Right renal pelvis (tissue), 4 donors: Measurements from ENCODE around the gene ZBTB40. TPM values are rescaled to one million over a fixed set of nuclear protein-coding genes. Genes with fewer than 3 reads are reported as not detected.

ENCODE experiments used
- DNase-seq, 4 donors: peaks; one replicate each; pipeline ENCODE4 v3.0.0-alpha.2; 2013; ENCODE audit warnings: low read depth in 4 of 4, low spot score in 3 of 4, missing footprints in 1 of 4
- polyA plus RNA-seq, 4 donors: library from polyadenylated mRNA; unstranded; fragments of 120-200 nt; gene quantifications; one replicate each; pipeline ENCODE4 v1.2.1, GENCODE V29; 2013; ENCODE audit not compliant: insufficient read length in 4 of 4

The ZBTB40 gene
- polyA plus RNA-seq, 4 donors = 17.2 to 21.5 (median 20.4) TPM

DNA sequence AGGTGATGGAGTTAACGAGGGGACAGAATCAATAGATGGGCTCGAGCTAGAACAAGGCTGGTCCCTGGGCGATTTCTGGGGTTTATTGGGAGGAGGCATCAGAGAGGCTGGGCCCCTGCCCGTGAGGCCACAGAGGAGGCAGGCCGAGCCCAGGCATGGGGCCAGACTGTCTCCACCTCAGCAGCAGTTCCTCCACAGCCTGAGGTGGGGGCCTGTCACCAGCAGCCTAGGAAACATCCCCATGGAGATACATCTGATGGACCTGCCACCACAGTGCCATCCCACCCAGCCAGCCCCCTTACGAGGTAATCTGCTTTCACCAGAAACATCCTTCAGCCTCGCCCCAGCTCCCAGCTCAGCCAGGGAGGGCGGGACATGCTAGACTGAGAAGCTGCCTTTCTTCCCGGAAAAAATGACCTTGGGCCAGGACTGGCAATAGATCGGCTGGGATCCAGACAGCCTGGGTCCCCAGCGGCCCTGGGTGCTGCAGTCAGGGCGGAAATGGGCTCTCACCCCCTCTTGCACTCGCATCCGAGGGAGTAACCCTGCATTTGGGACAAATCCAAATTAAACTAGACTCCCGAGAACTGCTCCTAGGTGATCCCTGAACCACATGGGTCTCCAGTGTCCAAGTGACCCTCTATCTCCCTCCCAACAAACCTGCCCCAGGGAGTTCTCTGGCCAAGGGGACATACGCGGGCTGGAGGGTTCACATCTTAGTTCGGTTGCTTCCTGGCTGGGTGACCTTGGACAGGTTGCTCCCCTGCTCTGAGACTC lies 101.6 kb downstream of the ZBTB40 start:
- DNase-seq = no peak

DNA sequence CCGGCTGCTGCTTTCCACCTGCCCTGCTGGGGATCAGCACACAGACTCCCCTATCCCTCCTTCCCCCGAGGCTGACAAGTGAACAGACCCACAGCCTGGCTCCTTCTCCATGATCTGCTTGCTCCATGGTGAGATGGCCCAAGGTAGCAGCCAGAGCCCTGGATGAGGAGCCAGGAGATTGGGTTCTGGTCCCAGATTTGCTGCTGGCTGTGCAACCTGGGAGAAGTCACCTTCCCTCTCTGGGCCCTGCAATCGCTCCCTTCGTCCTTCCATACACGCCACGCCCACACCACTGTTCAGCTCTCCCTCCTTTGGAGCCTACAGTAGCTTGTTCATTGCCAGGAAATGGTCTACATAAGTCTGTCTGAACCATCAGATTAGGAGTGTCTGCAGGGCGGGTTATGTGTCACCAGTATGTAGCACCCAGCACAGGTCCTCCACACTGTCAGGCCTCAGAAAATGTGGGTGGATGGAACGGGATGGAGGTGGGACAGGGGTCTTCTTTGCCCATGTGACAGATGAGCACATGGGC lies 102.4 kb downstream of the ZBTB40 start:
- DNase-seq = no peak

DNA sequence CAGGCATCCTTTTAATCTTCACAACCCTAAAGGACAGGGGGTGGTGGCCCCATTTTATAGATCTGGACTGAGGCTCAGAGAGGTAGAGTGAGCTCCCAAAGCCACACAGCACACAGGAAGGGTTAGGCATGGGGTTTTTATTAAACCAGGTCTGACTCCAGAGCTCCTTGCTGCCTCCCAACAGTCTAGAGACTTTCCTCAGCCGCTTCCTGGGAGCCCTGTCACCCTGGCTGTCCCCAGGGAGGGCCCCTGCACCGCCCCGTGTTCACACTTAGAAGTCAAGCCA lies 103.7 kb downstream of the ZBTB40 start:
- DNase-seq = no peak

DNA sequence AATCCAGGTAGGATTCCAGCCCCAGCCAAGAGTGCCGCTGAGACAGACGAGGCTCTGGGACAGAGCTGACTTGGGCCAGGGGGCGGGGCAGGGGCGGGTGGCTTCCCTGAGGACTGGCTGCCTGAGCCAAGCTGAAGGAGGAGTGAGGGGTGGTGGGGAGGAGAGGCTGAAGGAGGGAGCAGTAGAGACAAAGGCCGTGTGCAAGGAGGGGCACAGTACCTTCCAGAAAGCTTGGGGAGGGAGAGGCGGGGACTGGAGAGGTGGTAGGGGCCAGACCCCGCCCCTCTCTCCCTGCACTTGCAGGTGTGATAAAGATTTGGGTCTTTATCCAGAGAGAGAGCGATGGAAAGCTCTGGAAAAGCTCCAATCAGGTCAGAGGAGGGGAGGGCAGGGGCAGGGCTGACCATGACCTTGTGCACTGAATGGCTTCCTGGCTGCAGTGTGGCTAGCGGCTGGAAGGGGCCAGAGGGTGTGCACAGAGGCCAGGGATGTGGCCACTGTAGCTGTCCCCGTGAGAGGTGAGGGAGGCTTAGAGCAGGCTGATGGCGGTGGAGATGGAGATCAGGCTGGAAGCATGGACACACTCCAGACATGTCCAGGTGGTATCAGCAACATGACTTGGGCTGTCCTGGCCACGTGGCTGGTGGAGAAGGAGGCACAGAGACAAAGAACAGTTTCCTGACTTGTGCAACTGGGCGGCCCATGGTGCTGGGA lies 104.9 kb downstream of the ZBTB40 start:
- DNase-seq = no peak

DNA sequence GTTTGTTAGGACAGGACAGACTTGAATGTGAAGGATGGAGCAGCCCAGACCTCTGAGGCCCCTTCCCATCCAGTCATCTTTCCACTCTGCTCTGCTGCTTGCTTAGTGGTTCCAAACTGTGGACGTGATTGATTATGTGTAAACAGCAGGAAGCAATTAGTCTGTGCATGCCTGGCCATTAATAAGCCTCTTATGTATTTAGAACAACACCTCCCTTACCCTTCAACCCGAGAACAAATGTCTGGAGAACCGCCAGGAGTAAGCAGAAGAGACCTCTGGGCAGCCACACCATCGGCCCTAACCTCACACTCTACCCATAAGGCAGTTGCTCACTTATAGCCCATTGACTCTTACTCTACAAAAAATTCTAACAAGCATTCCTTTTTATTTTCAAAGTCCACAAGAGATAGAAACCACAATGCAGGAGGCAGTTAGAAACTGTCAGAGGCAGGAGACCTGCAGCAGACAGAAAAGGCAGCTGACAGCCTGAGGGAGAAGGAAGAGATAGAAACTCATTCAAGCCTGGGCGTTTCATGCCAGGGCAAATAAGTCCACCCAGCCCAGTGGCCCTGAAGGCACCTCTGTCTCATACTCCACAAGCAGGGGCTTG lies 105.8 kb downstream of the ZBTB40 start:
- peak in 1 of 4 donors; percentile 7 for DNase-seq

DNA sequence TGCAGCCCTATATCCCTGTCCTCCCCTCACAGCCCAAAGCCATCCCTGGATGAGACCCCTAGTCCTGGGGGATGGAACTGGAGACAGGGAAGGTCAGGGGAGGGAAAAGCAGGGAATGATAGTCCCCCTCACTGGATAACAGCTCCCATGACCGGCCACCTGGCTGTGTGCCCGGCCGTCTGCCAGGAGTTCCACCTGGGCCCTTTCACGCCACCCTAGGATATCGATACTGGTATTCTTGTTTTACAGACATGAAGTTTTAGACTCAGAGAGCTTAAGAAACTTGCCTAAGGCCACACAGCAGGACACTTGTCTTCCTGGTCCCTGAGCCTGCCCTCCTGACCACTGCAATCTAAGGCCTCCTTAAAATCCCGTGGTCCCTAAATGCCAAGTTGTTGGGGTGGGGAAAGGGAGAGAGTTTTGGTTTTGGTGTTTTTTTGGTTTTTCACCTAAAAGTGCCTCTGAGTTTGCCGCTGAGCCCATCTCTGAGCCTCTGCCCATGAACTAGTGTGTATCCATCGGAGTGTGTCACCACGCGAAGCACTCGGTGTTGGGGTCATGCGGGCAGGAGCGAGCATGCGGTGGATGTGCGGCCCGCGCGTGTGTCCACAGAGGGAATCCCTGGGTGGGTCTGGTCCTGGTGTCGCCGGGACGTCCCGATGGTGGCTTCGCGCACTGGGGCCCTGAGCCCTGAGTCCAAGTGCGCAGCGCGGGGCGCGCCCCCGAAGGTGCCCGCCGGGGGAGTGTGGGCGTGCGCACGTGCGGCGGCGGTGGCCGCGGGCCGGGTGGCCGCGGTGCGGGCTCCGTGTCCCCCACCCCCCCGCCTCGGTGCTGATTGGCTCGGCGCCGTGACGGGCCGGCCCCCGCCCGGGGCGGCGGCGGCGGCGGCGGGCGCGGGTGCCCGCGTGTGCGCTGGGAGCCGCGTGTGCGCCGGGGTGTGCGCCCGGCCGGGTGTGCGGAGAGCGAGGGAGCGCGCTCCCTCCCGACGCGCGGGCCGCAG lies 111.2 kb downstream of the ZBTB40 start, which contains the start of gene EPHA8:
TSS of gene EPHA8 (plus strand) at position 906 of the 1,000 bp plus-strand sequence. CDS start 147 bp downstream, outside the sequence.
- DNase-seq = no peak

DNA sequence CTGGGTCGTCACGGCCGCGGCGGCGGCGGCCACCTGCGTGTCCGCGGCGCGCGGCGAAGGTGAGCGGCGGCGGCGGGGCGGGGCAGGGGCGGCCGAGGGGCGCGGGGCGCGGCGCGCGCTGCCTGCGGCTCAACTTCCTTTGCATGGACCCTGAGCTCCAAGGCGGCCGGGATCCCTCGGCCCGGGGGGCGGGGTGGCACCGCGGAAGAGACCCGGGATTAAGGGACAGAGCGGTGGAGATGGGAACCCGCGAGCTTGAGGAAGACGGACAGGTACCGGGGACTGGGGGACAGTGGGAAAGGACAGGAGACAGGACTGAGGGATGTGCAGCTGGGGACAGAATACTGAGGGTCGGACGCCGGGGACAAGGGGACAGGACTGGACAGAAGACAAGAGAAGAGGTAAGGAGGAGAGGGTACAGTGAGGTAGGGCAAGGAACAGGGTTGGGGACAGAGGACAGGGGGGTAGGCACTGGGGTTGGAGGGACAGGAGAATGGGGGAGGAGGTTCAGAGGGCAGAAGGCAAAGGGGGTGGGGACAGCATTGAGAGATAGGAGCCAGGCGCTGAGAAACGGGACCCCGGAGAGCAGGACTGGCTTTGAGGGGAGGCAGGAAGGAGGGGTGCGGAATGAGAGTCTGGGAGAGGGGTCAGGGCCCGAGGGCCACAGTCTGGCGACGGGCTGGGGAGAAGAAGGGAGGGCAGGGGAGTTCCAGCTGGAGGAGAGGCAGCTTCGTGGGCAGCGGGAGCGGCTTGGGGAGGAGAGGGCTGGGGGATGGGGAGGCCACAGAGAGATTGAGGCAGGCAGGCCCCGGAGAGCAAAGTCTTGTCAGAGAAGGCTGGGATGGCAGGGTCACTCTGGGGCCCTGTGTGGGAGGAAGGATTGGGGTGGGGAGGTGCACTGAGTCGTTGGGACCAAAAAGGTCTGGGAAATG lies 112.3 kb downstream of the ZBTB40 start:
- DNase-seq = no peak

DNA sequence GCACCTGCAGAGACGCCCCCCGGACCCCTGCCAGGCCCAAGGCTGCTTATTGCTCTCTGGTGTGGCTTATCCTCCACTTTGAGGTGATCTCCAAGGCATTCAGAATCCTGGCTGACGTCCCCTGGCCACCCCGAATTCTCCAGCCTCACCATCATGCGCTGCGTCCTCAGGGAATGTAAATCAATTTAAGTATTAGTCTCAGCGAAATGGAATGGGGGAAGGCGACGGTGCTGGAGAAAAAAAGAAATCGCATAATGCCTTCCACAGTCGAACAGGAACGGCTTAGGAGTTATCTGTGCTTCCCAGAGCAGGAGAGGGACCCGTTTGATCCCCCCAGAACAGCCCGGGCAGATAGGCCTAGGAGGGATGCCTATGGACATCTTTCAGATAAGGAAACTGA lies 114.5 kb downstream of the ZBTB40 start:
- no peak for DNase-seq

DNA sequence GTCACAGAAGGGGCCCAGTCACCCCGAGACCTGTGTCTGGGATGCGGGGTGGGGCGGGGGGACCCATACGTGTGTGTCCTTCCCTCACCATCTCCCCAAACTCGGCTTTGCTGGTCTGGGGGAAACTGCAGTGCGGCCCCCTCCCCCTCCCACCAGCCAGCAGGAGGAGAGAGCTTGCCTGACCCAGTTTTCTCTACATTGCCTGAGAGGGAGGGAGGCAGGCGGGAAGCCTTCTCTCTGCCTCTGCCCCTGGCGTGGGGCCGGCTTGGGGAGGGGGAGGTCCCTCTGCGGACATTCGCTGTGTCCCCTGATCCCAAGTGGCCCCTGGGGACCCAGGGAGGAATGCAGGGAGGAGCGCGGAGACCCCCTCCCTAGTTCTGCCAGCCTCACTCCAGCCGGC lies 115.5 kb downstream of the ZBTB40 start:
- DNase-seq = no peak

DNA sequence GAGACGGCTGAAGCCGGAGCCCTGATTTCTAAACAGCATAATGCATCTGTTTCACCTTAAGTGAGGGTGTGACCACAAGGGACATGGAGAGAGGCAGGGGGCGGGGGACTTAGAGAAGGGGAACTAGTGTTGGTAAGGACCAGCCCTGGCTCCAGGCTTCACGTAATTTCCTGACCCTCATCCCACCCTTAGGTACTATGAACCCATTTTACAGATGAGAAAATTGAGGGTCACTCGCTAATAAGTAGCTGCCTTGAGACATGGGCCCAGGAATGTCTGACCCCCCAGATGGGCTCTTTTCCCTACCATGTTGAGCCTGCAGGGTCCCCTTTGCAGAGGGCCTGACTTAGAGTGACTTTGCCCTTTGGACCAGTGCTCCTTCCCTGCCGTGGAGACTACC lies 116.3 kb downstream of the ZBTB40 start:
- no peak for DNase-seq

DNA sequence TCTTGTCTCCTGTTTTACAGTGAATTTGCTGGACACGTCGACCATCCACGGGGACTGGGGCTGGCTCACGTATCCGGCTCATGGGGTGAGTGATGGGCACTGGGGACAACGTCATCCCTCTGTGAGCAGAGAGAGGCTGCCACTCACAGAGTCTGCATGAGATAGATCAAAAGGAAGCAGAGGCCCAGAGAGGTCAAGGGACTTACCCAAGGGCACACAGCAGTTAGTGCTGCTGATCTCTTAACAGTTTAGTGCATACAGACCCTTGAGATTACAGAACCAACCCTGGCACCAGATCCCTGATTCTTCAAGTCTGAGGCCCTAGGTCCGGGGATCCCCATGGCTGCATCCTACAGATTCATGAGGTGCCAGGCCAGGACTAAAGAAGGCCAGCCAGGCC lies 117.6 kb downstream of the ZBTB40 start:
- no peak for DNase-seq

DNA sequence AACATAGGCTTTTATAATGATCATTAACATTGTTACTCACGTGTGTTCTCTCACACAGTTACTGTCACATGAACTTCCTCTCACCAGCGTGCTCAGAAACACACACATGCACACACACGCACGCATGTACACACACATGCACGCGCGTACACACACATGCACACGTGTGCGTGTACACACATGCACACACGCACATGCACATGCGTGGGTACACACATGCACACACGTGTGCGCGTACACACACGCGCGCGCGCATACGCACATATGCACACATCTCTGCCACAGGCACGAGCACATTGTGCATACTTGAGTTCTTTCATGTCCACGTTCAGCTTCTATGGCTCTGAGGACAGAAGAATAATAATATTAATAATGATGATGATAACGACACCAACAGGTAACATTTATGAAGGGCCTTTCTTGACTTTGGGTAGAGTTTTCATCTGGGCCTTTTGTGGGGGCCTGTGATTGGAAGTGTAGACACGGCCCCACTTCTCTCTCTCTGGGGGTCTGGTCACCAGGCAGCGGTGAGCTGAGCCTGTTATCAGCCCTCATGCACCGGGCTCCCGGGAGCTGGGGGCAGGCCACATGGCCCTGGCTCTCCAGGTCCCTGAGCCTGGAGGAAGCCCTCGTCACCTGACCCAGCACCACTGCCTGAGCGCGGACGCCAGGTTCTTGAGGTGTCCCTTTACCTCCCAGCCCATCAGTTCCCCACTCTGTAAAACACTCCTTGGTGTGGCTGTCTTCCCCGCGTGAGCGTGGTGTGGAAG lies 118.7 kb downstream of the ZBTB40 start:
- no peak for DNase-seq

DNA sequence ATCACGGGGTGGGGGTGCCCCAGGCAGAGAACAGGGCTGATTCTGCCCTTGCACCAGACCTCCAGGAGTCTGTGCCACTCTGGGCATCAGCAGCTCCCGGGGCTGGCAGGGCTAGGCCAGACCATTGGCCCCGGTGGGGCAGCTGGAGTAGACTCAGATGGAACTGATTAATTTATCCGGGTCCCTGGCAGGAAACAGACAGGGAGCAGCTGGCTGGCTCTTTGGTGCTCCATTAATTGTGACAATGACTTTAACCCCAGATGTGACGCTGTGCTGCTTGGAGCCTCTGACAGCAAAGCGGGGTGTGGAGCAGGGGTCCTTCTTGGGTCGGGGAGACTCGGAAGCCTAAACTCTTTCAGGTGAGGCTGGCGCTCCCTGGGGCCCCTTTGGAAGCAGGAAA lies 121.2 kb downstream of the ZBTB40 start:
- DNase-seq = no peak

DNA sequence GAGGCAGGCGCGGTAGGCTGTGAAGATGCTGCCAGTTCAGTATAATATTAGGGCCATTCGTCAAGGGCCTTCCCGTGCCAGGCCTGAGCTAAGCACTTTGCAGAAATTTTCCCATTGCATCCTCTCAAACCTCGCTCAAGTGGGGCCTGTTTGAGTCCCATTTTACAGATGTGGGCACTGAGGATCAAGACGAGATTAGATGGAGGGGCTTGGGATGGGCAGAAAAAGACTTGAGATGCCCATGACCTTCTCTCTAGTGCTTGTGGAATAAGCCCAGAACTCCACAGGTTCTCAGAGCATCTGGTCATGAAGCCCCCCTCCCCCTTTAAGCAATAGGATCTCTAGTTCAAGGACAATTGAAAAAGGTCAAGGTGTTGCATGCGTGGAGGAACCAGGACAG lies 121.6 kb downstream of the ZBTB40 start:
- DNase-seq = no peak

DNA sequence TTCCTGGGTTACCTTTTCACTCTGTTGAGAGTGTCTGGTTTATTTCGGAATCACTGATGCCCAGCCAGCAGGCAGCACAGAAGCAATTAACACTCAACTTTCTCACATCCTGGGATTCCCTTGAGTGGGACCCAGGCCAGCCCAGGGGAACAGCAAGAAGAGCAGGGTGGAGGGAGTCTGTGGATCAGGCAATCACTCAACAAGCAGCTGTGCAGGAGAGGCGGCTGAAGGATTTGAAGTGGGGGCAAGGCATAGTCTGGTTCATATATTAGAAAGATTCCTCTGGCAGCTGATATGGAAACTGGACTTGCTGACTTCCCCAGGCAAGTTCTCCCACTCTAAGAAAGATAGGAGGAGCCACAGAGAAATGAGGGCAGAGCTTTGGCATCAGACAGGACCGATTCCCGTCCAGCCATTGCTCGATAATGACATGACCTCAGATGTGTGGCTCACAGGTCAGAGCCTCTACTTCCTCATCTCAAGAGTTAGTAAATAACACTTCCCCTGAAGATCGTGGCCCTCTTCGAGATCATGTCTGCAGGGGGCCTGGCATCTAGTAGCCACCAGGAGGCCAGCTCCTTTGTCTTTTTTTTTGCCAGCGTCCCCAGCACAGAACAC lies 124.0 kb downstream of the ZBTB40 start:
- no peak for DNase-seq

DNA sequence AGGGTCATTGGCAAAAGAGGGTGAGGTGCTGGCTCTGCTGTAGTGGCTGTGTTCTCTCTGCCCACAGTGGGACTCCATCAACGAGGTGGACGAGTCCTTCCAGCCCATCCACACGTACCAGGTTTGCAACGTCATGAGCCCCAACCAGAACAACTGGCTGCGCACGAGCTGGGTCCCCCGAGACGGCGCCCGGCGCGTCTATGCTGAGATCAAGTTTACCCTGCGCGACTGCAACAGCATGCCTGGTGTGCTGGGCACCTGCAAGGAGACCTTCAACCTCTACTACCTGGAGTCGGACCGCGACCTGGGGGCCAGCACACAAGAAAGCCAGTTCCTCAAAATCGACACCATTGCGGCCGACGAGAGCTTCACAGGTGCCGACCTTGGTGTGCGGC lies 124.5 kb downstream of the ZBTB40 start:
- DNase-seq = no peak

DNA sequence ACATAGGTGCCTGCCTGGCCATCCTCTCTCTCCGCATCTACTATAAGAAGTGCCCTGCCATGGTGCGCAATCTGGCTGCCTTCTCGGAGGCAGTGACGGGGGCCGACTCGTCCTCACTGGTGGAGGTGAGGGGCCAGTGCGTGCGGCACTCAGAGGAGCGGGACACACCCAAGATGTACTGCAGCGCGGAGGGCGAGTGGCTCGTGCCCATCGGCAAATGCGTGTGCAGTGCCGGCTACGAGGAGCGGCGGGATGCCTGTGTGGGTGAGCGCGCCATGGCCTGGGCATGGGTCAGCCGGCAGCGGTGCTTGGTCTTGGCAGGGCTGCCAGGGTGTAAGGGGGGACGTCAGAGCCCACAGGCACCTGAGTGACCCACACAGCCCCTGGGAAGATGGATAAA lies 125.0 kb downstream of the ZBTB40 start:
- DNase-seq = no peak

DNA sequence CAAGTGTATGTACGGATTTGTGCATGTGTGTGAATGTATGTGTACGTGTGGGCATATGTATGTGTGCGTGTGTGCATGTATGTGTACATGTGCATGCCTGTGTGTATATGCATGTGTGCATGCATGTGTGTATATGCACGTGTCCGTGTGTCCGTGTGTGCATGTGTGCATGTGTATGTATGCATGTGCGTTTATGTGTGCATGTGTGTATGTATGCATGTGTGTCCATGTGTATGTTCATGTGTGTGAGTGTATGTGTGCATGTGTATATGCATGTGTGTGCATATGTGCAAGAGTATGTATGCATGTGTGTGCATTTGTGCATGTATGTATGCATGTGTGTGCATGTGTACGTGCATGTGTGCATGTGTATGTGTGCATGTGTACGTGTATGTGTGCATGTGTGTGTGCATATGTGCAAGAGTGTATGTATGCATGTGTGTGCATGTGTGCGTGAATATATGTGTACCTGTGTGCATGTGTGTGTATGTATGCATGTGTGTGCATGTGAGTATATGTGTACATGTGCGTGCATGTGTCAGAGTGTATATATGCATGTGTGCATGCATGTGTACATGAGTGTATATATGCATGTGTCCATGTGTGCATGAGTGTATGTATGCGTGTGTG lies 127.2 kb downstream of the ZBTB40 start:
- DNase-seq = no peak
